Frontal cortex (tissue), 4 donors: Measurements from ENCODE around the gene FMO1. TPM values are rescaled to one million over a fixed set of nuclear protein-coding genes. Genes with fewer than 3 reads are reported as not detected.
"Not testable (repeated sequence)": the region's sequence is repeated elsewhere in the genome, so short reads cannot be mapped to it uniquely, and the experiment has no call there.

Experiments
- DNase-seq, 2 donors: peaks; one replicate each; pipeline ENCODE4 v3.0.0; 2012; ENCODE audit warnings: low spot score in 2 of 2
- FAIRE-seq: peaks from 2 replicates; lab custom pipeline; 2012; peaks lifted over from hg19 to GRCh38; lab: Jason Lieb, UNC
- total RNA-seq: library from RNA; depleted of rRNA; stranded (reverse); fragments of >200 nt; gene quantifications from one replicate; pipeline ENCODE4 v1.2.3, GENCODE V29; 2014
- donor health status: control.
- donor health status: control.
- donor health status: control.

Gene FMO1
- total RNA-seq, 1 donor from 2014 or later, result 3.7 TPM

DNA sequence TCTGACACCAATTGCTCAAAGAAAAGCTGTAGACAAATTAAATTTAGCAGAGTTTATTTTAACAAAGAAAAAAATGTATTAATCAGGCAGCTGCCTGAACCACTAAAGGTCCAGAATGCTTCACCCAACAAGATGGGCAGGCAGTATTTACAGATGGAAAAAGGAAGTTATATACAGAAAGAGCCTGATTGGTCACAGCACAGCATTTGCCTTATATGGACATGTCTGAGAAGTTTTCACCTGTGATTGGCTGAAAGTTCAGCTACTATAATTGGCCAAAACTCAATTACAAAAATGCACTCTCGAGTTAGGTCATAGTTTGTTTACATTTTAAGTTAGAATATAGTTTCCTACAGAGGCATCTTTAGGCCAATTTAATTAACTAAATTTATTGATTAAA lies 15.1 kb upstream of the FMO1 start:
- no peak for FAIRE-seq
- no peak for DNase-seq

DNA sequence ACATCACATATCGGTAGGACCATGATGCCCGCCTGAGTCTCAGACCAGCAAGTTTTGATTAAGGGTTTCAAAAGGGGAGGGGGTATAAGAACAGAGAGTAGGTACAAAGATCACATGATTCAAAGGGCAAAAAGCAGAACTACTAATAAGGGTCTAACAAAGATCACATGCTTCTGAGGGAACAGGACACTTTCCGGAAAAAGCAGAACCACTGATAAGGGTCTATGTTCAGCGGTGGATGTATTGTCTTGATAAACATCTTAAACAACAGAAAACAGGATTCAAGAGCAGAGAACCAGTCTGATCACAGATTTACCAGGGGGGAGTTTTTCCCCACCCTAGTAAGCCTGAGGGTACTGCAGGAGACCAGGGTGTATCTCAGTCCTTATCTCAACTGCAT lies 12.1 kb upstream of the FMO1 start:
- FAIRE-seq, DNase-seq: not testable (repeated sequence)

GRCh38 chr1:171243878-171244277 lies 4.4 kb upstream of the FMO1 start:
- FAIRE-seq, result no peak
- no peak for DNase-seq

GRCh38 chr1:171245458-171246064 lies 2.7 kb upstream of the FMO1 start:
- peak; percentile 17 to 21 for DNase-seq
- FAIRE-seq, result no peak

DNA sequence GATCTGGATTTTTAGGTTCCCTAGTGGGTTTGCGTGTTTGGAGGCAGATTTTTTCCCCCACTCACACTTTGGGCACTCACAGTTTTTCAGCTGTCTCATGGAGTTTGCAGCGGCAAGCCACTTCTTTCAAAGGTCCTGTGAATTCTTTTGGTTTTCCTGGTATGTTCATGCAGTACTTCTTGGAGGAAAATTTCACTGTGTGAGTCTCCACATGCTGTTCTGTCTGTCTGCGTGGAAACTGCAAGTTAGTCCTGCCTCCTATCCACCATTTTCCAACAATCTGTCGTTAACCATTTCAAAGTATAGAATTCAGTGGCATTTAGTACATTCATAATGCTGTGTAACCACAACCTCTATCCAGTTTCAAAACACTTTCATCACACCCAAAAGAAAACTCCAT lies 793 bp upstream of the FMO1 start:
- no peak for FAIRE-seq
- DNase-seq, result no peak

DNA sequence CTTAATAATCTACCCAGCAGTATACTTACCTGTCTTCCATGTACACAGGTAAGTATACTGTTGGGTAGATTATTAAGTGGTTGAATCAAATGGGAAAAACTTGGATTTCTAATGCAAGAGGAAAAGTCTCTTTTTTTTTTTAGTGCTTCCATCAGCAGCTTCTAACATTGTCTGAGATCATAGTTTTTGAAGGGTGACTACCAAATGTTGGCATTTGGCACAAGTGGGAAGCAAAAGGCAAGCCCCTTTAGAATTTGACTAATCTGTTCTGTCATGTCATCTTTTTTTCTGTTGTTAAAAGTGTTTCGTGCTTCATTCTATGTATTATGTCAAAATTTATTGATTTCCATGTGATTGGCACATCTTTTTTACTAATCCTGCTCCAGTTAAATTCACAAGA lies 547 bp downstream of the FMO1 start:
- DNase-seq (no peak), FAIRE-seq (no peak)

DNA sequence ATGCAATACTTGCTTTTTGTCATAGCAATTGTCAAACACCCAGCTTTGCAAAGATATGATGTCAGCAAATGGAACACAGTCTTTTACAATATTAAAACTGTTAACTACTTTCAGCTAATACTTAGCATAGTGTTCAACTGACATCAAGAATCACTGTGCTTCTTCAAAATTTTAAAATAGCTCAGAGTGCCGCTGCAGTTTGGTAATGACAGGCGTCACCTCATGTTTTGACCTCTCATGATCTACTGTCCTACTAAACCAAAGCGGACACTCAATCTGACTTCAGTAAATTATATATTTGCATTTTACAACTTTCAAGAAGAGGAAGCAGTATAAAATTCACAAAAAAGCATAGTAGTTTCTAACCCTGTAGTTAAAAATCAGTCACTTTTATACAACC lies 2.0 kb downstream of the FMO1 start:
- FAIRE-seq (no peak), DNase-seq (no peak)

DNA sequence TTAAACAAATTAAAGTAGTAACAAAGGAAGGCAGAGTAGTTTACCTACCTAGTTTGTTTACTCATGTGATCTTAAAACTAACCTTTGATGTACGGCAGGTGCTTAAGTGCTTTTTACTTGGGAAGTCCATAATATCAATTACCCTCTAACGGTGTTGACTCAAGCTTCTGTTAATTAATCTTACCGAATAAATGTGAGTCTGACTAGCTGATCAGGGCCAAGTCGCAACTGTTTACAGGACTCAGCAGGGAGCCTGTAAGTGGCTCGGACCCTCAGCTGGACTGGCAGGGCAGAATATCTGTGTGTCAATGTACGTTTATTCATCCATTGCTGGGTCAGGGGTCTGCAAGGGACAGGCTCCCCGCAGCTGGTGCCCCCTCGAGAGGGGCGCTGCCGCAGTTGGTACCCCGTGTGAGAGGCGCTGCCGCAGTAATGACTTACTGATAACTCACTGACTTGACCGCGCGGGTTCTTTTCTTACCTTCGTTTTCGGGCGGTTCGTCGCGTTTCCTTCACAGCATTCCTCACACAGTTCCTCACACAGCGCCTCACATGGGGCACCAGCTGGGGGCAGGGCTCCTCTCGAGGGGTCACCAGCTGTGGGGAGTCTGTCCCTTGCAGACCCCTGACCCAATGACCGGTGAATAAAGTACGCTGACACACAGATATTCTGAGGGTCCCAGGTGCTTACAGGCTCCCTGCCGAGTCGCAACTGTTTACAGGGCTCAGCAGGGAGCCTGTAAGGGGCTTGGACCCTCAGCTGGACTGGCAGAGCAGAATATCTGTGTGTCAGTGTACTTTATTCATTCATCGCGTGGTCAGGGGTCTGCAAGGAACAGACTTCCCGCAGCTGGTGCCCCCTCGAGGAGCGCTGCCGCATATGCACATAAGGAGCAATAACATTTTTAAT lies 3.0 kb downstream of the FMO1 start:
- no peak for DNase-seq
- no peak for FAIRE-seq

DNA sequence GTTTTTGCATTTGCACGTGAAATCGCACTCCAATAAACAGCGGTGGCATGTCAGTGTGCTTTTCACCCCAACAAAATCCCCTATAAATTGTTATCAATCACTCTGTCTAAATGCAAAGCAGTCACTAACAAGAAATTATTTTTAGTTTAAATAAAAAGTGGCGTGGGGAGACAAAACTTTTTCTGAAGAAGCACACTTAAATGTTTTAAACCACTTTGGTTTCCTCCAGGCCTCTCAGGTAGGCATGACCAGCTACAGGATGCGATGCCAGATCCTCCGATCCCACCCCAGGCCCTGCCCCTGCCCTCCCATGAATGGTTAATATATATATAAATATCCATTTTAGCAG lies 3.6 kb downstream of the FMO1 start:
- FAIRE-seq (no peak), DNase-seq (no peak)

DNA sequence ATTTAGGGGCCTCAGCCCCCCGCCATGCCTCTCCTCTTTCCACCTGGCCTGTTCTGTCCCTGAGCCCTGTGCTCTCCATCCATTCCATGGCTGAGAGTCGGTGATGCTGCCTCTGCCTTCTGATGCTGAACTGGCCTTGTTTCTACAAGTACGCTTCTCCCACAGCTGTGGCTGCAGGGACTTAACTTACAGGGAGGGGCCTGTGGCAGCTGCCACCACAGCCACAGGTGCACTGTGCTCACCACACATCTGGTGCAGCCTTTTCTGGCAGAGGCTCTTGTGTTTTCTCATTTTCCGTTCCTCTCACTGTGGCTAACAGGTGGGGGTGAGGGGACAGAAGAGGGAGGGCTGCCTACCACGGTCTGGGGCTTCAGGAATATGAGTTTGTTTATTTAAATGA lies 4.2 kb downstream of the FMO1 start:
- no peak for FAIRE-seq

GRCh38 chr1:171254859-171255258 lies 6.6 kb downstream of the FMO1 start:
- DNase-seq, result no peak
- FAIRE-seq, result no peak

More for the DNA sequence above, 4.2 kb downstream of the FMO1 start:
- no peak for DNase-seq

DNA sequence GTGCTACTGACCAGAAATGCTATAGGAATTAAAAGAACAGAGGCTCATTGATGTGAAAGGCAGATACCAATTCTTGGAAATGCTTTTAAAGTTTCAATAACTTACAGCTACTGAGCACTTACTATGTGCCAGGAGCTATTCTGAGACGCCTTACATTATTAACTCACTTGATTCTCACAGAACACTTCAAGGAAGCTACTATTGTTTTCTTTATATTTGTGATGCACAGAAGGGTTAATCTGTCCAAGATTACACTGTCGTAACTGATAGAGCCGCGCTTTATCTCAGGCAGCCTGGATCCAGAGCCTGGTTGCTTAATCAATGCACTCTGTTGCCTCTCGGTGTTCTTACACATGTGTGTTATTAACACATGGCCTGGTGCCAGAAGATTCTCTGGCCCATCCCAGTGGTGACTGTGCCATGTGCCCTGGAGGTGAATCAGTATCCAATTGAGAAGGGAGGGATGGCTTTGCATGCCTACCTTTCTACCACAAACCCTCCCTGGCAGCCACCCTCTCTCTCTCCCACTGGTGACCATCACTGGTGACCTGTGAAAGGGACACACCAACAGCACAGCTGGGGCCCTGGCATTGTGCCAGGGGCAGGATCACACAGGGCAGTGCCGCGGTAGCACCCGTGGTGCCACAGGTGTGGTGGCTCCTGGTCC lies 8.8 kb downstream of the FMO1 start:
- FAIRE-seq, result no peak
- no peak for DNase-seq

- FAIRE-seq (no peak), DNase-seq (no peak)
Observed at GRCh38 chr1:171257607-171258076, 9.3 kb downstream of the FMO1 start.

DNA sequence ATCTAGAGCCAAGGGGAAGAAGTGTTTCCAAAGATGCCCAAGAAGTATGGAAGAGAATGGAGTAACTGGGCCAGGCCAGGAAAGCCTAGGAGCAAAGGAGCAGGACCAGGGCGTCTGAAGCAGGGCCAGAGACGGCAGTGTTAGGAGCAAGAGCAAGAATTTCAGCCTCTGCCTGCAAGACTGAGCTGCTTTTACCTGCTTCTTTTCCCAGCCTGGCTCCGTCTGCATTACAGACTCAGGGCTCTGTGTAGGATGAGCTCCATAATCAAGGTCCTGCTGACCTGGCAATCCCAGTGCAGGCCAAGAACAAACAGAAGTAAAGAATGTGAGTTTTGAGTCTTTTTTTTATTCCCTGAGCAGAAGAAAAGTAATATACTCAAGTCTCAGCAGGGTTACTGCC lies 10.1 kb downstream of the FMO1 start:
- FAIRE-seq (no peak), DNase-seq (no peak)

GRCh38 chr1:171258943-171259342 lies 10.6 kb downstream of the FMO1 start:
- DNase-seq (no peak), FAIRE-seq (no peak)

GRCh38 chr1:171261336-171261735 lies 13.0 kb downstream of the FMO1 start:
- FAIRE-seq (no peak), DNase-seq (no peak)

DNA sequence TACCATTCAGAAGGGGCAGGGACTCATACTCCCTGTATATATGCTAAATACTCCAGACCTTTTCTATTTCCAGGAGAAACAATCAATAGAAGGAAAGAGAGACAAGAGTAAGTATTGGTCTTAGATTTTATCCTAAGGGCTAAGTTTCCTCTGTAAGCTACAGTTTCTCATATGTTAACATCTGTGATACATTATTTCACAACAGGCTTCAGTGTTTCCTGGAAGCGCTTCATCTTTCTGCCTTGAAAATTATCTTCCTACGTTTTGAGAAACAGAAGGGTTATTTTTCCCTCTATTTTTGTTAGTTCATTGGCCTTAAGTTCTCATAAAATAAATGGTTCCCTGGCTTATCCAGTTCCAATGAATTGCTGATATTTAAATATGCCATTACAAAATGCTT lies 15.6 kb downstream of the FMO1 start:
- no peak for DNase-seq
- no peak for FAIRE-seq

- no peak for FAIRE-seq
- DNase-seq, result no peak
Observed at GRCh38 chr1:171265686-171266085, 17.4 kb downstream of the FMO1 start.

DNA sequence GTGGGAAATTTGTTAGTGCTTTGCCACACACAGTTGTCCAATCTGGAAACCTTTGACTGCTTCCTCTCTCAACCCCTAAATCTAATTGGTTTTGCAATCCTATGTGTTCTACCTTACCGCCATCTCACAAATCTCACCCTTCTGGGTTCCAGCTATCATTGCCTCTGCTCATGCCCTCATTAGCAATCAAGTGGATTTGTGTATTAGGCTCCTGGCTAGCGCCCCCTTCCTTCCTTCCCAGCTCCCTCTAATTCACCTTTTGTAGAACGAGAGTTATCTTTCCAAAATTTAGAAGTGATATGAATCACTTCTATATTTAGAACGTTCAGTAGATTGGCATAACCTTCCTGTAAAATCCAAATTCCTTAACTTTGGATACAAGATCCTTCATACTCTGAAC lies 18.6 kb downstream of the FMO1 start:
- FAIRE-seq (no peak), DNase-seq (no peak)

- DNase-seq (no peak), FAIRE-seq (no peak)
Observed at GRCh38 chr1:171267391-171267790, 19.1 kb downstream of the FMO1 start.

DNA sequence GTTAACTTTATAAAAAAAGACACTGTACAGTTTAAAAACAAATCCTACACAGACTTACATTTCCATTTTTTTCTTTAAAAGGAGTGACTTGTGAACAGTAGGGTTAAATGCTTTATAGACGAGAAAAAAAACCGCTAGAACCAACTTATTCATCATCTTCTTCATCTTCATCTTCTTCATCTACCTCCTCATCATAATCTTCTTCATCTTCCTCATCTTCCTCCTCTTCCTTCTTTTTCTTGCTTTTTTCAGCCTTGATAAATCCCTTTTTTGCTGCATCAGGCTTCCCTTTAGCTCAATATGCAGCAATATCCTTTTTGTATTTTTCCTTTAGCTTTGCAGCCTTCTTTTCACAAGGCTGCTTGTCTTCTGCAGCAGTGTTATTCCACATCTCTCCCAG lies 22.5 kb downstream of the FMO1 start:
- DNase-seq, result no peak
- no peak for FAIRE-seq
